ENCODE measurements around the gene PLXNA2. TPM values are rescaled to one million over a fixed set of nuclear protein-coding genes. Genes with fewer than 3 reads are reported as not detected.
A peak's percentile ranks its signal among the peaks of the same experiment; 100 is the strongest.

Gene PLXNA2
- total and polyA plus RNA-seq, 2 of the 13 experiments (the other 11 are each of a cell fraction or from before 2014, with no cell fraction given): 1.1 to 2.1 TPM

DNA sequence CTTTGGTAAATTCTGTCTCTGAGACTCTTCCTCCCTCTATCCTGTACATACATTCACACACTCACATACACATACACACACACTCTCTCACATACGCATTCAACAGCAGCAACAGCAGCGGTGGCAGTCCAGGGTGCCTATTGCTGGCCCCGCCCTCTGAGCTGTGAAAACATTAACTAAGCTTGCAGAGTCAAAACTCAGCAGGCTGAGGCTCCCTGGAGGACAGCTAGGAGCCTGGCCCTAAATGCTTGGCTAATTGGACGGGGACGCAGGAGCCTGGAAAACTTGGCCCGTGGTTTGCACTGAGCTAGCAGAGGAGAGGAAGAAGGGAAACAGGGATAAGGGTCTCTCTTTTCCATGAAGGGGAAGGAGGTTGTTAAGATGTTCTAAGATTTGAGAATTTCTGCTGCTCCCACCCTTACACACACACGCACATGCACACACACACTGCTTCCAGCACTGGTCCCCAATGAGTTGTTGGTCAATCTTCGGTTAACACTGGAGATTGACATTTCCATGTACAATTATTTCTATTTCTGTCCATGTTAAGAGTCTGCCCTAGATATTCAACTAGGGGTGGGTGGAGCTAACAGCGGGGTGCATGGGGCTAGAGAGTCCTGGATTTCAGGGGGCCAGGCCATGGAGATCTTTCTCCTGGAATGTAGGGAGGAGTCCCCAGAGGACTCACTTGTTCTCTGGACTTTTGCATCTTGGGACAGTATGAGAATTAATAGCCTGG is 94.2 kb downstream of the PLXNA2 start (continued):
- TF ChIP-seq ZSCAN31 (CRISPR knock-in tag; IDR thresholded peaks at IDR 0.05; ENCODE audit: low read depth): 0 out of 2 replicates have a peak, but pooled peaks have one; percentile 40
- no peak for TF ChIP-seq KAT7 (CRISPR knock-in tag; IDR thresholded peaks at IDR 0.05; ENCODE audit: borderline replicate concordance)
- no peak for TF ChIP-seq ZNF724P (CRISPR knock-in tag; IDR thresholded peaks at IDR 0.05; ENCODE audit: borderline replicate concordance)
- TF ChIP-seq, protein P1, sequence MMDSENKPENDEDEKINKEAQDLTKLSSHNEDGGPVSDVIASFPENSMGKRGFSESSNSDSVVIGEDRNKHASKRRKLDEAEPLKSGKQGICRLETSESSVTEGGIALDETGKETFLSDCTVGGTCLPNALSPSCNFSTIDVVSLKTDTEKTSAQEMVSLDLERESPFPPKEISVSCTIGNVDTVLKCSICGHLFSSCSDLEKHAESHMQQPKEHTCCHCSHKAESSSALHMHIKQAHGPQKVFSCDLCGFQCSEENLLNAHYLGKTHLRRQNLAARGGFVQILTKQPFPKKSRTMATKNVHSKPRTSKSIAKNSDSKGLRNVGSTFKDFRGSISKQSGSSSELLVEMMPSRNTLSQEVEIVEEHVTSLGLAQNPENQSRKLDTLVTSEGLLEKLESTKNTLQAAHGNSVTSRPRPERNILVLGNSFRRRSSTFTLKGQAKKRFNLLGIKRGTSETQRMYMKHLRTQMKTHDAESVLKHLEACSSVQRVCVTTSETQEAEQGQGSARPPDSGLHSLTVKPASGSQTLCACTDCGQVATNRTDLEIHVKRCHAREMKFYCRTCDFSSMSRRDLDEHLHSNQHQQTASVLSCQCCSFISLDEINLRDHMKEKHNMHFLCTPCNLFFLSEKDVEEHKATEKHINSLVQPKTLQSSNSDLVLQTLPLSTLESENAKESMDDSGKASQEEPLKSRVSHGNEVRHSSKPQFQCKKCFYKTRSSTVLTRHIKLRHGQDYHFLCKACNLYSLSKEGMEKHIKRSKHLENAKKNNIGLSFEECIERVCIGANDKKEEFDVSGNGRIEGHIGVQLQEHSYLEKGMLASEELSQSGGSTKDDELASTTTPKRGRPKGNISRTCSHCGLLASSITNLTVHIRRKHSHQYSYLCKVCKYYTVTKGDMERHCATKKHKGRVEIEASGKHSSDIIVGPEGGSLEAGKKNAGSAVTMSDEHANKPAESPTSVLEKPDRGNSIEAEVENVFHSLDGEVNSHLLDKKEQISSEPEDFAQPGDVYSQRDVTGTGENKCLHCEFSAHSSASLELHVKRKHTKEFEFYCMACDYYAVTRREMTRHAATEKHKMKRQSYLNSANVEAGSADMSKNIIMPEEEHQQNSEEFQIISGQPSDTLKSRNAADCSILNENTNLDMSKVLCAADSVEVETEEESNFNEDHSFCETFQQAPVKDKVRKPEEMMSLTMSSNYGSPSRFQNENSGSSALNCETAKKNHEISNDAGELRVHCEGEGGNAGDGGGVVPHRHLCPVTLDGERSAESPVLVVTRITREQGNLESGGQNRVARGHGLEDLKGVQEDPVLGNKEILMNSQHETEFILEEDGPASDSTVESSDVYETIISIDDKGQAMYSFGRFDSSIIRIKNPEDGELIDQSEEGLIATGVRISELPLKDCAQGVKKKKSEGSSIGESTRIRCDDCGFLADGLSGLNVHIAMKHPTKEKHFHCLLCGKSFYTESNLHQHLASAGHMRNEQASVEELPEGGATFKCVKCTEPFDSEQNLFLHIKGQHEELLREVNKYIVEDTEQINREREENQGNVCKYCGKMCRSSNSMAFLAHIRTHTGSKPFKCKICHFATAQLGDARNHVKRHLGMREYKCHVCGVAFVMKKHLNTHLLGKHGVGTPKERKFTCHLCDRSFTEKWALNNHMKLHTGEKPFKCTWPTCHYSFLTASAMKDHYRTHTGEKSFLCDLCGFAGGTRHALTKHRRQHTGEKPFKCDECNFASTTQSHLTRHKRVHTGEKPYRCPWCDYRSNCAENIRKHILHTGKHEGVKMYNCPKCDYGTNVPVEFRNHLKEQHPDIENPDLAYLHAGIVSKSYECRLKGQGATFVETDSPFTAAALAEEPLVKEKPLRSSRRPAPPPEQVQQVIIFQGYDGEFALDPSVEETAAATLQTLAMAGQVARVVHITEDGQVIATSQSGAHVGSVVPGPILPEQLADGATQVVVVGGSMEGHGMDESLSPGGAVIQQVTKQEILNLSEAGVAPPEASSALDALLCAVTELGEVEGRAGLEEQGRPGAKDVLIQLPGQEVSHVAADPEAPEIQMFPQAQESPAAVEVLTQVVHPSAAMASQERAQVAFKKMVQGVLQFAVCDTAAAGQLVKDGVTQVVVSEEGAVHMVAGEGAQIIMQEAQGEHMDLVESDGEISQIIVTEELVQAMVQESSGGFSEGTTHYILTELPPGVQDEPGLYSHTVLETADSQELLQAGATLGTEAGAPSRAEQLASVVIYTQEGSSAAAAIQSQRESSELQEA (CRISPR knock-in tag; IDR thresholded peaks at IDR 0.05; ENCODE audit: not compliant biosample characterization): no peak
- TF ChIP-seq ZNF282 (IDR thresholded peaks at IDR 0.05; ENCODE audit: partially characterized antibody): no peak
- no peak for TF ChIP-seq MYNN (CRISPR knock-in tag; IDR thresholded peaks at IDR 0.05; ENCODE audit: low read depth)
- TF ChIP-seq, protein P2, sequence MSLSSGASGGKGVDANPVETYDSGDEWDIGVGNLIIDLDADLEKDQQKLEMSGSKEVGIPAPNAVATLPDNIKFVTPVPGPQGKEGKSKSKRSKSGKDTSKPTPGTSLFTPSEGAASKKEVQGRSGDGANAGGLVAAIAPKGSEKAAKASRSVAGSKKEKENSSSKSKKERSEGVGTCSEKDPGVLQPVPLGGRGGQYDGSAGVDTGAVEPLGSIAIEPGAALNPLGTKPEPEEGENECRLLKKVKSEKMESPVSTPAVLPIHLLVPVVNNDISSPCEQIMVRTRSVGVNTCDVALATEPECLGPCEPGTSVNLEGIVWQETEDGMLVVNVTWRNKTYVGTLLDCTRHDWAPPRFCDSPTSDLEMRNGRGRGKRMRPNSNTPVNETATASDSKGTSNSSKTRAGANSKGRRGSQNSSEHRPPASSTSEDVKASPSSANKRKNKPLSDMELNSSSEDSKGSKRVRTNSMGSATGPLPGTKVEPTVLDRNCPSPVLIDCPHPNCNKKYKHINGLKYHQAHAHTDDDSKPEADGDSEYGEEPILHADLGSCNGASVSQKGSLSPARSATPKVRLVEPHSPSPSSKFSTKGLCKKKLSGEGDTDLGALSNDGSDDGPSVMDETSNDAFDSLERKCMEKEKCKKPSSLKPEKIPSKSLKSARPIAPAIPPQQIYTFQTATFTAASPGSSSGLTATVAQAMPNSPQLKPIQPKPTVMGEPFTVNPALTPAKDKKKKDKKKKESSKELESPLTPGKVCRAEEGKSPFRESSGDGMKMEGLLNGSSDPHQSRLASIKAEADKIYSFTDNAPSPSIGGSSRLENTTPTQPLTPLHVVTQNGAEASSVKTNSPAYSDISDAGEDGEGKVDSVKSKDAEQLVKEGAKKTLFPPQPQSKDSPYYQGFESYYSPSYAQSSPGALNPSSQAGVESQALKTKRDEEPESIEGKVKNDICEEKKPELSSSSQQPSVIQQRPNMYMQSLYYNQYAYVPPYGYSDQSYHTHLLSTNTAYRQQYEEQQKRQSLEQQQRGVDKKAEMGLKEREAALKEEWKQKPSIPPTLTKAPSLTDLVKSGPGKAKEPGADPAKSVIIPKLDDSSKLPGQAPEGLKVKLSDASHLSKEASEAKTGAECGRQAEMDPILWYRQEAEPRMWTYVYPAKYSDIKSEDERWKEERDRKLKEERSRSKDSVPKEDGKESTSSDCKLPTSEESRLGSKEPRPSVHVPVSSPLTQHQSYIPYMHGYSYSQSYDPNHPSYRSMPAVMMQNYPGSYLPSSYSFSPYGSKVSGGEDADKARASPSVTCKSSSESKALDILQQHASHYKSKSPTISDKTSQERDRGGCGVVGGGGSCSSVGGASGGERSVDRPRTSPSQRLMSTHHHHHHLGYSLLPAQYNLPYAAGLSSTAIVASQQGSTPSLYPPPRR (CRISPR knock-in tag; IDR thresholded peaks at IDR 0.05; ENCODE audit: borderline replicate concordance): peak; percentile 37; the same call in 1 of the 2 replicates
- TF ChIP-seq ZMYM4 (CRISPR knock-in tag; IDR thresholded peaks at IDR 0.05): peak; percentile 35; the same call in 1 of the 2 replicates
- no peak for TF ChIP-seq ADNP (CRISPR knock-in tag; IDR thresholded peaks at IDR 0.05)

All from HepG2 (cell line).